A549 (cell line): ENCODE results near the gene ANGEL1.

Source experiments
- CTCF ChIP-seq: fragments of >200 bp; sonication (Bioruptor Twin); formaldehyde crosslinking; IDR thresholded peaks from 3 replicates; pipeline ENCODE4 v1.5.1; 2016
- HOXA7 ChIP-seq: fragments of 250-450 bp; sonication (Bioruptor Pico); IDR thresholded peaks from 2 replicates; pipeline ENCODE4 v1.5.0; 2020; ENCODE audit warnings: mild to moderate bottlenecking, moderate library complexity
- POLR2A ChIP-seq: IDR thresholded peaks from 2 replicates; pipeline ENCODE4 v1.6.1; 2012; ENCODE audit warnings: mild to moderate bottlenecking, low read length

DNA sequence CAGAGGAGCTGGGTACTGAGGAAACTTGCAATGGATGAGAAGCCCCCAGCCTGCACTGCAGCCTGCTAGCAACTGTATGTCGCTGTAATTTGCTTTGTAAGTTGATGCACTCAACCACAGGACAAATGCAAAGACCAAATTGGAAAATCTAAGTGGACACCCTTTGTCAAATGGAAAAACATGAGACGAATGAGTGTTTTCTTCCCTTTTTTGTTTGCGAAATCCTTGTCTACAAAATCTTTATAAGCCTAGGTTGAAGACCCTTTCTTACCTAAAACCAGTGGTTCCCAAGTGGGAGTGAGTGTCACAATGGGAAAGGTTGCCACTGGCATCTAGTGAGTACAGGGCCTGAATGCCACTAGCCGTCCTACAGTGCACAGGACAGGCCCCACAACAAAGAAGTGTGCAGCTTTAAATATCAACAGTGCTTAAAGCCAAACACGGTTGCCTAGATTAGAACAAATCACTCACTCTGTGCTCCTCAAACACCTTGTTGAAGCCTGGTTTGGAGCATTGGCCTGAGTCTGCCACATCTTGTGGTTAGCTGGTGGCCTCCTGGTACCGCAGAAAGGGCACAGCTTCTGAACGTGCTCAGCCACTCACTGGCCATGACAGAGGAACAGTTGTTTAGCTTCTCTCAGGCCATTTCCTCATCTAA, 59.0 kb downstream of the ANGEL1 start:
- TF ChIP-seq CTCF (no peak), POLR2A (no peak), HOXA7 (CRISPR knock-in tag) (no peak)
